HepG2 (cell line): ENCODE measurements around the gene BTBD1. TPM values are rescaled to one million over a fixed set of nuclear protein-coding genes. Genes with fewer than 3 reads are reported as not detected.

Source experiments
- ATF5 ChIP-seq: sonication (generic); formaldehyde crosslinking; IDR thresholded peaks from 2 replicates; pipeline ENCODE4 v1.4.0; 2020; ENCODE audit warnings: mild to moderate bottlenecking, low read depth, missing genetic modification reagents
- CC2D1A ChIP-seq: sonication (generic); formaldehyde crosslinking; IDR thresholded peaks from 2 replicates; pipeline ENCODE4 v1.8.1; 2023; ENCODE audit warnings: mild to moderate bottlenecking, missing genetic modification reagents
- E2F2 ChIP-seq: sonication (generic); formaldehyde crosslinking; IDR thresholded peaks from 2 replicates; pipeline ENCODE4 v1.4.0; 2020; ENCODE audit warnings: missing genetic modification reagents, borderline replicate concordance
- KAT2B ChIP-seq: fragments of 150-350 bp; IDR thresholded peaks from 2 replicates; pipeline ENCODE4 v1.6.1; 2014; ENCODE audit warnings: low read depth, low read length, borderline replicate concordance
- KDM3A ChIP-seq: IDR thresholded peaks from 2 replicates; pipeline ENCODE4 v1.6.1; 2018; ENCODE audit warnings: low read depth, missing compliant biosample characterization
- NR2F6 ChIP-seq, 2 experiments: IDR thresholded peaks; 2 replicates each; pipeline ENCODE4 v1.6.1; 2016; ENCODE audit warnings: antibody characterized with exemption in 1 of 2, mild to moderate bottlenecking in 1 of 2
- REST ChIP-seq, 2 experiments: IDR thresholded peaks; 2 replicates each; pipeline ENCODE4 v1.6.1; 2011 to 2012; ENCODE audit warnings: low read length in 2 of 2, borderline replicate concordance in 1 of 2, low read depth in 1 of 2, mild to moderate bottlenecking in 1 of 2, moderate library complexity in 1 of 2
- SALL1 ChIP-seq: sonication (generic); formaldehyde crosslinking; IDR thresholded peaks from 2 replicates; pipeline ENCODE4 v1.8.0; 2022; ENCODE audit warnings: mild to moderate bottlenecking, missing genetic modification reagents
- SKIL ChIP-seq: sonication (generic); formaldehyde crosslinking; IDR thresholded peaks from 2 replicates; pipeline ENCODE4 v1.8.0; 2022; ENCODE audit warnings: missing genetic modification reagents, mild to moderate bottlenecking, moderate library complexity, borderline replicate concordance
- ZNF121 ChIP-seq: sonication (generic); formaldehyde crosslinking; IDR thresholded peaks from 2 replicates; pipeline ENCODE4 v1.5.0; 2020; ENCODE audit warnings: mild to moderate bottlenecking, missing genetic modification reagents
- ZNF30 ChIP-seq: sonication (generic); formaldehyde crosslinking; IDR thresholded peaks from 2 replicates; pipeline ENCODE4 v1.5.0; 2020; ENCODE audit warnings: mild to moderate bottlenecking, missing genetic modification reagents
- ZNF530 ChIP-seq: sonication (generic); formaldehyde crosslinking; IDR thresholded peaks from 2 replicates; pipeline ENCODE4 v1.5.0; 2020; ENCODE audit warnings: low read depth, mild to moderate bottlenecking, missing genetic modification reagents
- ZNF710 ChIP-seq: sonication (generic); formaldehyde crosslinking; IDR thresholded peaks from 2 replicates; pipeline ENCODE4 v1.5.0; 2020; ENCODE audit warnings: mild to moderate bottlenecking, missing genetic modification reagents, borderline replicate concordance
- ZNF720 ChIP-seq: sonication (generic); formaldehyde crosslinking; IDR thresholded peaks from 2 replicates; pipeline ENCODE4 v1.4.0; 2020; ENCODE audit warnings: missing genetic modification reagents
- ZNF761 ChIP-seq: sonication (generic); formaldehyde crosslinking; conservative IDR thresholded peaks from 2 replicates; pipeline ENCODE4 v1.4.0; 2020; ENCODE audit warnings: mild to moderate bottlenecking, missing genetic modification reagents
- polyA plus RNA-seq, 8 experiments: library from polyadenylated mRNA; depleted of rRNA in 3 of 8; stranded (reverse) in 7 of 8; unstranded in 1 of 8; fragments of >200 nt; fragmentation: Illumina TruSeq in 4 of 8; extraction: Trizol in 4 of 8; gene quantifications; 2 replicates each; pipeline versions ENCODE4 v1.2.1 to v1.2.3, GENCODE V29; 2011 to 2016; ENCODE audit warnings: low read depth in 4 of 8, missing spikeins in 1 of 8, mixed read lengths in 1 of 8; ENCODE audit not compliant: insufficient read depth in 1 of 8
- total RNA-seq, 5 experiments: library from RNA; depleted of rRNA; stranded (reverse); fragments of >200 nt; fragmentation: Illumina TruSeq; extraction: Trizol; gene quantifications; 2 replicates each; pipeline ENCODE4 v1.2.3, GENCODE V29; 2016; ENCODE audit warnings: low read depth in 1 of 5
- TF ChIP-seq, protein P1 (sequence below): sonication (generic); formaldehyde crosslinking; IDR thresholded peaks from 2 replicates; pipeline ENCODE4 v1.5.1; 2020; ENCODE audit warnings: mild to moderate bottlenecking, moderate library complexity, missing genetic modification reagents

Gene BTBD1
- total and polyA plus RNA-seq, 2 of the 13 experiments (the other 11 are each of a cell fraction or from before 2014, with no cell fraction given), result 32.1 to 53.9 TPM

DNA sequence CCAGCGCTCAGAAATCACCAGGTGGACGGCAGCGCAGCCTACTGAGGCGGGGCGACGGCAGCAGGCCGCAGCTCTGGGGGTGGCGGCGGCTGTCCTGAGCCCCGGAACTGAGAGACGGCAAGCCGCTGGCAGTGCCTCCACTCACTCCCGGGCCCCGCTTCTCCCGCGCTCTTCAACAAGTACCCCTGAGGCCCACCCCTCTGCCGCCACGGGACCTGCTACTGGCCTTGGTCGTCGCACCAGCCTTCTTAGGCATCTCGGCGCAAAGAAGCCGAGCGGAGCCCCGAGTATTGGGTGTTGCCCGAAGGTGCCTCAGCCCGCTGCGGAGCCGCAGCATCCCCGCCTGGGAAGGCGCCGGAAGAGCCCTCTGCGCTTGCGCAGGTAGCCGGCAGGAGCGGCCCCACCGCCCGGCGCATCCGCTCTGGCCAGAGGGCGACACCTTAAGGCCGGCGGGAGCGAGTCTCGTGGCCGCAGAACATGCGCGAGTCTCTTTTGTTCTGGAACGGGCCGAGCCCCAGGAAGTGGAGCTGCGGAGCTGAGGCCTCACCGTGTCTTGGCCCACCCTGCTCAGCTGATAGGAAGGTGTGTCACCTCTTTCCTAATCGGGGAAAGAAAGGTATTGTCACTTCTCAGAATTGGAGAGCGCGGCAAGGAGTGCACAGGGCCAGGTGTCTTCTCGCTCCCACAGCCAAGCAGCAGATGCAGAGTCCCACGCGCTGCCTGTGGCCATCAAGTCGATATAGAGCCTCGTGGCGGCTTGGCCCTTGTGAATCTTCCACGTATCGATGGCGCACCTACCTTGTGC is 55.6 kb downstream of the BTBD1 start, which contains the start of gene C15orf40 (continued):
- TF ChIP-seq SKIL, result peak; percentile 28; the same call in 1 of the 2 replicates
- TF ChIP-seq REST (IDR thresholded peaks at IDR 0.05; ENCODE audit: borderline replicate concordance in 1 of 2, low read depth in 1 of 2, low read length in 2 of 2), result peak in 1 of 2 experiments; percentile 58; a peak in 1 of 4 replicates
- 0 out of 2 replicates have a peak, but pooled peaks have one; percentile 25 for TF ChIP-seq ZNF761
- TF ChIP-seq E2F2 (CRISPR knock-in tag), result no peak; the same call in 1 of the 2 replicates
- TF ChIP-seq NR2F6 (IDR thresholded peaks at IDR 0.05), result no peak
- 0 out of 2 replicates have a peak, but pooled peaks have one; percentile 6 for TF ChIP-seq NR2F6 (CRISPR knock-in tag; IDR thresholded peaks at IDR 0.05)
- TF ChIP-seq ATF5 (CRISPR knock-in tag), result no peak
- no peak for TF ChIP-seq CC2D1A (CRISPR knock-in tag)
- peak; percentile 84 for TF ChIP-seq ZNF30
- TF ChIP-seq KDM3A (CRISPR knock-in tag), result no peak
- no peak for TF ChIP-seq ZNF530 (CRISPR knock-in tag)
- TF ChIP-seq SALL1 (CRISPR knock-in tag), result peak; percentile 79
- TF ChIP-seq, protein P1, sequence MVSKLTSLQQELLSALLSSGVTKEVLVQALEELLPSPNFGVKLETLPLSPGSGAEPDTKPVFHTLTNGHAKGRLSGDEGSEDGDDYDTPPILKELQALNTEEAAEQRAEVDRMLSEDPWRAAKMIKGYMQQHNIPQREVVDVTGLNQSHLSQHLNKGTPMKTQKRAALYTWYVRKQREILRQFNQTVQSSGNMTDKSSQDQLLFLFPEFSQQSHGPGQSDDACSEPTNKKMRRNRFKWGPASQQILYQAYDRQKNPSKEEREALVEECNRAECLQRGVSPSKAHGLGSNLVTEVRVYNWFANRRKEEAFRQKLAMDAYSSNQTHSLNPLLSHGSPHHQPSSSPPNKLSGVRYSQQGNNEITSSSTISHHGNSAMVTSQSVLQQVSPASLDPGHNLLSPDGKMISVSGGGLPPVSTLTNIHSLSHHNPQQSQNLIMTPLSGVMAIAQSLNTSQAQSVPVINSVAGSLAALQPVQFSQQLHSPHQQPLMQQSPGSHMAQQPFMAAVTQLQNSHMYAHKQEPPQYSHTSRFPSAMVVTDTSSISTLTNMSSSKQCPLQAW (CRISPR knock-in tag), result peak; percentile 93
- TF ChIP-seq ZNF710, result 0 out of 2 replicates have a peak, but pooled peaks have one; percentile 21
- TF ChIP-seq ZNF121 (CRISPR knock-in tag), result no peak
- no peak for TF ChIP-seq KAT2B
- TF ChIP-seq ZNF720 (CRISPR knock-in tag), result no peak
